Activated T-cell treated with anti-CD3 and anti-CD28 coated beads, Interleukin-2, amount 50 U/mL, for 4 hours (primary cell): ENCODE results near the gene TBC1D10B. TPM values are rescaled to one million over a fixed set of nuclear protein-coding genes. Genes with fewer than 3 reads are reported as not detected.
A peak's percentile ranks its signal among the peaks of the same experiment; 100 is the strongest.

Experiments
- ATAC-seq, 2 donors: fragments of 200-7000 bp; cut with Tn5 transposase; one replicate each; pipeline ENCODE4 v1.10.0; 2021
- DNase-seq: peaks from one replicate; pipeline ENCODE4 v3.0.0-alpha.2; 2020
- H3K27me3 Mint-ChIP-seq: one replicate; pipeline ENCODE4 v1.8.0; 2021; ENCODE audit warnings: low read depth, mixed read lengths
- H3K36me3 Mint-ChIP-seq: one replicate; pipeline ENCODE4 v1.8.0; 2022; ENCODE audit warnings: mixed read lengths; ENCODE audit not compliant: insufficient read depth
- H3K4me1 Mint-ChIP-seq: one replicate; pipeline ENCODE4 v1.8.0; 2021; ENCODE audit warnings: low read depth, mixed read lengths
- H3K4me3 Mint-ChIP-seq: one replicate; pipeline ENCODE4 v1.8.0; 2021; ENCODE audit warnings: mild to moderate bottlenecking, moderate library complexity, mixed read lengths
- H3K9me3 Mint-ChIP-seq: one replicate; pipeline ENCODE4 v1.8.0; 2021; ENCODE audit warnings: mixed read lengths
- total RNA-seq, 3 donors: library from RNA; stranded (reverse); gene quantifications; one replicate each; pipeline ENCODE4 v1.2.1, GENCODE V29; 2021

The TBC1D10B gene
- total RNA-seq, 3 donors from 2014 or later: 48.2 to 52.5 (median 49.6) TPM

DNA sequence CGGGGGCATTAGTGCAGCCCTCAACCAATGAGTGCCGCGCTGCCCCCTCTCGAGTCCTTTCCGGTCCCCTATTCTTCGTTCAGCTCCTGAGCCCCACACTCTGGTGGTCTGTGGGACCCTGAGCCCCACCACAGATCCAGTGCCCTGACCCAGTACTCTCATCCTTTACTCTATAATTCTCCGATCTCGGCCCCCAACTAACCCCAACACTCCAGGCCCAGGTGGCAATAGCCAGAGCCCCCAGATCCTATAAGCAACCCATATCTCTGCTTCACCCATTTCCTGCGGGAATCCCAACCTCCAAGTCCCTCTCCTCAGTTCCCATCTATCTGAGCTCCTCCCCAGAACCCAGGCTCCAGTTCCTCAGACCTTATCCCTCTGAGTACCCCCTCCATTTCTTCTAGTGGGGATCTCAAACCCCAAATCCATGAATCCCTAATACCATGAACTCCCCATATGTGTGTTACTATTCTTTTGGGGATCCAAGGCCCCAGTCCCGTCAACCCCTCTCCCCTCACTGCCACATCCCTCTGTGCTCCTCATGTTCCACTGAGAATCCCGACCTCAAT is 1.0 kb upstream of the TBC1D10B start:
- no peak for ATAC-seq
- H3K4me1 Mint-ChIP-seq: peaks cover 45% of the 10 kb centered on the region
- peaks cover 5% of the 10 kb centered on the region for H3K36me3 Mint-ChIP-seq
- no peaks in the 10 kb centered on the region for H3K27me3 Mint-ChIP-seq
- no peaks in the 10 kb centered on the region for H3K9me3 Mint-ChIP-seq
- no peak for DNase-seq
- peak overlapping the region; percentile 87 for H3K4me3 Mint-ChIP-seq

GRCh38 chr16:30369938-30370455 is 297 bp downstream of the TBC1D10B start:
- H3K4me3 Mint-ChIP-seq: peak overlapping the region; percentile 87
- no peaks in the 10 kb centered on the region for H3K9me3 Mint-ChIP-seq
- DNase-seq: no peak
- peaks cover 50% of the 10 kb centered on the region for H3K4me1 Mint-ChIP-seq
- H3K36me3 Mint-ChIP-seq: peaks cover 9% of the 10 kb centered on the region
- peak; percentile 13 to 15 for ATAC-seq
- H3K27me3 Mint-ChIP-seq: no peaks in the 10 kb centered on the region

GRCh38 chr16:30369091-30369937 is 980 bp downstream of the TBC1D10B start:
- Mint-ChIP-seq H3K36me3 (peaks cover 9% of the 10 kb centered on the region), H3K4me1 (peaks cover 52% of the 10 kb centered on the region), H3K9me3 (no peaks in the 10 kb centered on the region), H3K4me3 (peak overlapping the region; percentile 88), H3K27me3 (no peaks in the 10 kb centered on the region)
- DNase-seq (no peak), ATAC-seq (no peak)

DNA sequence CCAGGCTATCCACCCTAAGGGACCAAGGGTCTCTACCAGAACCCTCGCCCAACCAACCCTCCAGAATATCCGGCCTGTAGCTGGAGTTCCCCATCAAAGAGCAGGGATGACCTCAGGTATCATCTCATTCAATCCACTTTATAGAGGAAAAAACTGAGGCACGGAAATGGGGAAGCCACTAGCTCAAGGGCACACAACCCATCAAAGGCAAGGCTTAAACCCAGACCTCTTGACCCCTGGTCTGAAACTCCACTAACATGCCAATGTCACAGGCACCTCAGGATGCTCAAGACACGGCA is 1.6 kb downstream of the TBC1D10B start:
- Mint-ChIP-seq H3K4me1 (peaks cover 52% of the 10 kb centered on the region), H3K36me3 (peaks cover 9% of the 10 kb centered on the region), H3K4me3 (peak overlapping the region; percentile 88), H3K9me3 (no peaks in the 10 kb centered on the region), H3K27me3 (no peaks in the 10 kb centered on the region)
- no peak for ATAC-seq
- DNase-seq: no peak

GRCh38 chr16:30368122-30368791 is 2.0 kb downstream of the TBC1D10B start:
- ATAC-seq (no peak), DNase-seq (no peak)
- no peaks in the 10 kb centered on the region for H3K9me3 Mint-ChIP-seq
- peaks cover 12% of the 10 kb centered on the region for H3K36me3 Mint-ChIP-seq
- H3K27me3 Mint-ChIP-seq: no peaks in the 10 kb centered on the region
- H3K4me3 Mint-ChIP-seq: peak overlapping the region; percentile 88
- H3K4me1 Mint-ChIP-seq: peaks cover 52% of the 10 kb centered on the region

DNA sequence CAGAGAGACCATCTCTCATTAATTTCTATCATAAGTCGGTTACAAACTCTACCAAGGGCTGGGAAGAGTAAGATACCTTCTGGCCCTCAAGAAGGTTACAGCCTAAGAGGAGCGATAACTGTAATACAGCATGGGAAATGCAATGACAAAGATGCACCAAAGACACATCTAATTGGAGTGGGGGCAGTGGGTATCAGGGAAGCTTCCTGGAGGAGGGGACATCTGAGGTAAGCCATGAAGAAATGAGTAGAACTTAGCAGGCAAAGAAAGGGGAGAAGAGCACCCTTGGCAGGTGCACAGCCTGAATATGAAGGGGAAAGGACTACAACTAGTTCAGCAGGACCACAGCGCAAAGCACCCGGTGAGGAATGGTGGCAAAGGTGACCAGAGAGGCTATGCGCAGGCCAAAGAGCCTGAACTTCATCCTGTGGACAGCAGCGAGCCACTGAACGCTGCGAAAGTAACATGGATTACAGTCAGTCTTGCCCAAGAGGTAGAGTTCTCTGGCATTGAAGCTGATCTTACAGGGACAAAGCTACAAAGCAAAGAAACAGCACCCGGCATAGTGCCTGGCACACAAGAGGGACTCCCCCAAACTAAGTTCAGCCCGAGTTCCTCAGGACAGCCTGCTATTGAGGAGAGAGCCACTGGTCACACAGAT is 2.8 kb downstream of the TBC1D10B start:
- Mint-ChIP-seq H3K36me3 (peaks cover 17% of the 10 kb centered on the region), H3K27me3 (no peaks in the 10 kb centered on the region), H3K4me1 (peaks cover 48% of the 10 kb centered on the region), H3K9me3 (no peaks in the 10 kb centered on the region), H3K4me3 (peak overlapping the region; percentile 88)
- DNase-seq: no peak
- no peak for ATAC-seq

GRCh38 chr16:30366511-30366910 is 3.8 kb downstream of the TBC1D10B start:
- no peaks in the 10 kb centered on the region for H3K9me3 Mint-ChIP-seq
- DNase-seq (no peak), ATAC-seq (no peak)
- H3K4me1 Mint-ChIP-seq: peaks cover 42% of the 10 kb centered on the region
- peak overlapping the region; percentile 88 for H3K4me3 Mint-ChIP-seq
- H3K36me3 Mint-ChIP-seq: peaks cover 22% of the 10 kb centered on the region
- no peaks in the 10 kb centered on the region for H3K27me3 Mint-ChIP-seq

DNA sequence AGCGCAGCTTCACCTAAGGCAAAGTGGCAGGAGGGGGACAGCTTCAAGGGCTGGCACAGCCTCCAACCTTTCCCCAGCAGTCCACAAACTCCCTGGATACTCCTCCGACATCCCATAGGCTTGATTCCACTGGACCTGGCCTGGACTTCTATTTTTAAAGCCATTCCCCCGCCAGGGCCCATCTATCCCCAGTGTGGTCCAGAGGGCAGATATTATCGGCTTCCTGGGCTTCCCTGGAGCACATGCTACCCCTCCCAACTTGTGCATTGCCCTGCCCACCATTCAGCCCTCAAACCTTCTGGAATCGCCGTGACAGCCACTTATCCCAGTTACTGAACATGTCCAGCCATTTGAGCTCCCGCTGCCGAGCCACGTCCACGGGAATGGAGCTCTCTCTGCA is 5.1 kb downstream of the TBC1D10B start:
- no peaks in the 10 kb centered on the region for H3K9me3 Mint-ChIP-seq

DNA sequence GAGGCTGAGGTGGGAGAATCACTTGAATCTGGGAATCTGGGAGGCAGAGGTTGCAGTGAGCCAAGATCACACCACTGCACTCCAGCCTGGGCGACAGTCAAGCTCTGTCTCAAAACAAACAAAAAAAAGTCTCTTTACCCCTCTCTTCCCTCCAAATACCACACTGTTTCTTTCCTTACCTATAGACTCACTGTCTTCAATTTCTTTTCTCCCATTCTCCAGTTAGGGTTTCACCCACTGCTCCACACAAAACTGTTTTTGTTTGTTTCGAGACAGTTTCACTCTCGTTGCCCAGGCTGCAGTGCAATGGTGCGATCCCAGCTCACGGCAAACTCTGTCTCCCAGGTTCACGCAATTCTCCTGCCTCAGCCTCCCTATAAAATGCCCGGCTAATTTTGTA is 9.1 kb downstream of the TBC1D10B start:
- Mint-ChIP-seq H3K9me3 (no peaks in the 10 kb centered on the region), H3K4me1 (peaks cover 10% of the 10 kb centered on the region), H3K4me3 (no peak overlapping the region), H3K36me3 (peaks cover 33% of the 10 kb centered on the region), H3K27me3 (no peaks in the 10 kb centered on the region)
- ATAC-seq (no peak), DNase-seq (no peak)

More for the DNA sequence above, 5.1 kb downstream of the TBC1D10B start:
- DNase-seq (no peak), ATAC-seq (no peak)
- Mint-ChIP-seq H3K27me3 (no peaks in the 10 kb centered on the region), H3K36me3 (peaks cover 29% of the 10 kb centered on the region), H3K4me1 (peaks cover 36% of the 10 kb centered on the region), H3K4me3 (no peak overlapping the region)

DNA sequence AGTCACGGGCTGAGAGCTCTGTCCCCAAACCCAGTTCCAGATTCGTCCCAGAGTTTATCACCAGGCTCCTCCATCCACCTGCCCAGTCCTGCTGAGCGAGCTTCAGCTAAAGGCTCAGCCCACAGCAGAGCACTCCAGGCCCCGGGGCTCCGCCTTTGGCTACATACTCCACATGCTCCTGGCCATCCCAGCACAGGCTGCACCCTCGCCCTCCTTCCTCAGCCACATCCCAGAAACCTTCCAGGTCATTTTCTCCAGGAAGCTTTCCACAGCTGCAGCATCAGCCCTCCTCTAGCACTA is 10.5 kb downstream of the TBC1D10B start:
- H3K36me3 Mint-ChIP-seq: peaks cover 30% of the 10 kb centered on the region

DNA sequence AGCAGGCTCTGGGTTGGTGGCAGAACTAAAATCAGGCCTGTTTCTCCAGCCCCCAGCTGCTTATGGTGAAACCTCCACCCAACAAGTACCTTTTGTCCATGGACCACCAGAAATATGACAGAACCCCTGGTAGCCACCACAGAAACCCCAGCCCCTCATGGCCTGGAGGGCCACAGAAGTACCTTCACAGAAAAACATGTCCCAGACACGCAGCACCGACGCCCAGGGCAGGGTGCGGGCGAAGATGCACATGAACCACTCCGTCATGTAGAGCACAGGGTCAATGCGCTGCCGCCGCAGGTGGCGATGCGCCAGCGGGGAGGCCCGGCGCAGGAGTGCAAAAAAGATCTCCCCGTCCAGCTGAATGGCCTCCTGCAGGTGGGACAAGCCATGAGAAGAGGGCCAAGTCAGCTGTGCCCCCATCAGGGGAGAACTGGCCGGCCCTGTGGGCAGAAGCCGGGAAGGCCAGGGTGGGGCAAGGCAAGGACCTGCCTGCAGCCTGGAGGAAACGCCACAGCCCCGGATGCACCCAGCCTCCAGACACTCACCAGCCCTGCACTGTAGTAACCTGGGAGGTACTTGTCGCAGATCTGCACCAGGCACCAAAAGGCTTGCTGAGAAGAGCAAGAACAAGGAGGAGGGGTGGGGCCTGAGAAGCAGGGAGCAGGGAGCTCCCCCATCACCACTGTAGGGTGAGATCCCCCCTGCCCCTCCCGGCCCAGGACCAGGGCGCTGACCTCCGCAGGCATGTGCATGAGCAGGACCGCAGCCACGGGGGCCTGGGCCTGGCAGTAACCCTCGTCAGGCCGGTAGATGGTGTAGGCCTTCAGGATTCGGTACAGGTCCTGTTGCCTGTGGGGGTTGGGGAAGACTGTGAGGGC is 11.1 kb downstream of the TBC1D10B start:
- no peak overlapping the region for H3K4me3 Mint-ChIP-seq
- peaks cover 17% of the 10 kb centered on the region for H3K4me1 Mint-ChIP-seq
- H3K9me3 Mint-ChIP-seq: no peaks in the 10 kb centered on the region
- no peak for DNase-seq
- H3K27me3 Mint-ChIP-seq: no peaks in the 10 kb centered on the region
- peaks cover 33% of the 10 kb centered on the region for H3K36me3 Mint-ChIP-seq
- ATAC-seq: no peak

More for the DNA sequence above, 10.5 kb downstream of the TBC1D10B start:
- ATAC-seq (no peak), DNase-seq (no peak)
- Mint-ChIP-seq H3K27me3 (no peaks in the 10 kb centered on the region), H3K9me3 (no peaks in the 10 kb centered on the region), H3K4me3 (no peak overlapping the region), H3K4me1 (peaks cover 15% of the 10 kb centered on the region)

DNA sequence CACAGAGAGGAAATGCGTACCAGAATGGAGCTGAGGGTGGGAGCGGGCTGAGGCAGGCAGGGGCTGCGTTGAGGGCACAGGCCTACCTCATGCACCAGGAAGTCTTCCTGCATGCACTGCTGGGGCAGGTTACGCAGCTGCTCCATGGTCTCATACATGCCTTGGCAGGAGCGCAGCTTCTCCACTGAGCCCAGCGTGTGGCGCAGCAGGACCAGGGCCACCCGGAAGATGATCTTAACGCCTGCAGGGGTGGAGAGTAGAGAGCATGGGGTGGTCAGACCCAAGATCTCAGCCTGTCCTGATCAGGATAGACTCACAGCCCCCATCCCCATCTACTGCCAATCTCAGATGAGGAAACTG is 11.7 kb downstream of the TBC1D10B start:
- Mint-ChIP-seq H3K4me3 (no peak overlapping the region), H3K36me3 (peaks cover 34% of the 10 kb centered on the region), H3K4me1 (peaks cover 23% of the 10 kb centered on the region), H3K27me3 (no peaks in the 10 kb centered on the region), H3K9me3 (no peaks in the 10 kb centered on the region)
- no peak for DNase-seq
- no peak for ATAC-seq

DNA sequence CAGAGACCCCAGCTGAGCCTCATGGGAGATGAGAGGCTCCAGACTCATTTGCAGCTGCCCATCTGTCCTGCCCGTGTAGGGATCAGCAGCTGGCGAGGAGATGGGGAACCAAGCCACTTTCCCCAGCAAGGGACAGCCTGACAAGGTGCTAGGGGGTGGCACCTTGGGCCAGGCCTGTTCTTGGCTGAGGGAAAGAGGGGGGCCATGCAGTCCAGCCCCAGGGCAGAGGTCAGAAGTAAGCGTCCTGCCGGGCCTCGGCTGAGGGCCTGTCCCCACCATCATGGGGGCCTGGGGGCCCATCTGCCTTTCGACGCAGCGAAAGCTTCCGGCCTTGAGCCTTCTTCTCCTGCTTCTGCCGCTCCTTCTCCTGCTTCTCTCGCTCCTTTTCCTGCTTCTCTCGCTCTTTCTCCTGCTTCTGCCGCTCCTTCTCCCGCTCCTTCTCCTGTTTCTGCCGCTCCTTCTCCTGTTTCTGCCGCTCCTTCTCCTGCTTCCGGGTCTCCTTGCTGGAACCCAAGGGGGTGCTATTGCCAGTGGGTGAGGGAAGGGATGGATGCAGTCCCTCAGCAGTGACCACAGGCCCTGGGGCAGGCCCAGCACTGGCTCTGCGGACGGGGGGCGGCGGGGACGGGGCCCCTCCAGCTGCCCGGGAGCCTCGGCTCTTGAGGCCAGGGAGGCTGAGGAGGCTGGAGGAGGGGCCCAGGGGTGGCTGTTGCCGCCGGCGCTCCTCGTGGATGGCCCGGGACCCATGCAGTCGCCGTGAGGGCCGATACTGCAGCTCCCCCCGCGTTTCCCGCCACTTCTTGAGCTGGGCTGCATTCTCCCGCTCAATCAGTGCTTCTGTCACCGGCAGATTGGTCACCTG is 12.3 kb downstream of the TBC1D10B start:
- Mint-ChIP-seq H3K27me3 (no peaks in the 10 kb centered on the region), H3K4me3 (no peak overlapping the region), H3K4me1 (peaks cover 27% of the 10 kb centered on the region), H3K9me3 (no peaks in the 10 kb centered on the region), H3K36me3 (peaks cover 33% of the 10 kb centered on the region)
- DNase-seq: no peak
- no peak for ATAC-seq
